ENCODE results near the gene SPC25.
"Not testable (repeated sequence)": the region's sequence is repeated elsewhere in the genome, so short reads cannot be mapped to it uniquely, and the experiment has no call there.

The SPC25 gene, protein sequence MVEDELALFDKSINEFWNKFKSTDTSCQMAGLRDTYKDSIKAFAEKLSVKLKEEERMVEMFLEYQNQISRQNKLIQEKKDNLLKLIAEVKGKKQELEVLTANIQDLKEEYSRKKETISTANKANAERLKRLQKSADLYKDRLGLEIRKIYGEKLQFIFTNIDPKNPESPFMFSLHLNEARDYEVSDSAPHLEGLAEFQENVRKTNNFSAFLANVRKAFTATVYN

DNA sequence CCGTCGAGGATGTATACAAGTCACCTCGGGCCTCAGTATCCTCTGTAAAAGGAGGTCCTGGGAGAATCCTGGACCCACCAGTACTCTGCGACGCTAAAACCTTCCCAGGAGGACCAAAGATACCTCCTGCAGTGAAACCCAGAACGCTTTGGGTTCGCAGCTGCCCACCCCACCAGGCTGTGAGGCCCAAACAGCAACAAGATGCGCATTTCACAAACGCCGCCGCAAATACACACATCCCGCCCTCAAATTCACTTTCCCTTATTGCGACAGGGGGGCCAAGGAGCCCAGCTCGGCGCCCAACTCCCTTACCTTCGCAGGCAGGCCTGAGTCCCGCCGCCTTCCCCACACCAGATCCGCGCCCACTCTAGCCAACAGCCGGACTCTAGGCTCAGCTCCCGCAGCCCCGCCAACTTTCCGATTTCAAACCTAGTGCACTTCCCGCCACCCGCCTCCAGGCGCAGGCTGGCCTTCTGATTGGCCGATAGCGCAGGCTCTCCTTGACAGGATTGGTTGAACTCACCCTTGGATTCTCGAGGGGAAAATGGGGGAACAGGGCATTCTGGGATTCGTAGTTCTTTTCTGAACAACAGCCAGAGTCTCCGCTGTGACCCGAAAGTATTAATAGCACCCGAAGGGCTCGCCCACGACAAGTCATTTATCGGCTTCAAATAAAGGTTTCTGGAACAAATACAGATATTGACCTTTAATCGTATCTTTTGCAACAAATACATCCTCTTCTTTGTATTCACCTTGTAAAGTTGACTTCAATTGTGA is at the start of gene SPC25:
TSS of gene SPC25 (minus strand) at position 425 of the 777 bp plus-strand sequence. CDS start 911 bp downstream, outside the sequence.
- peak; percentile 96 for DNase-seq (ENCODE audit: low spot score)

DNA sequence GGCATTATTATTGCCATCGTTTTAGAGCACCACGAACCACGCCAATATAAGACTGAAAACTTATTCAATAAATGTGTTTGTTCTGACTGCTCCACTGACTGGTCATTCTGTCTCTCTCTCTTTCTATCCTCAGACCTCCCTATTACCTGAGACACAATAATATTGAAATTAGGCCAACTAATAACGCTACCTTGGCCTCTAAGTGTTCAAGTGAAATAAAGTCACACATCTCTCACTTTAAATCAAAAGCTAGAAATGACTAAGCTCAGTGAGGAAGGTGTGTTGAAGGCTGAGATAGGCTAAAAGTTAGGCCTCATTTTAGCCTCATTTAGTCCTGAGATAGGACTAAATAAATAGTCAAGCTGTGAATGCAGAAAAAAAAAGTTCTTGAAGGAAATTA is 49.7 kb upstream of the SPC25 start:
- DNase-seq (ENCODE audit: low spot score): no peak

DNA sequence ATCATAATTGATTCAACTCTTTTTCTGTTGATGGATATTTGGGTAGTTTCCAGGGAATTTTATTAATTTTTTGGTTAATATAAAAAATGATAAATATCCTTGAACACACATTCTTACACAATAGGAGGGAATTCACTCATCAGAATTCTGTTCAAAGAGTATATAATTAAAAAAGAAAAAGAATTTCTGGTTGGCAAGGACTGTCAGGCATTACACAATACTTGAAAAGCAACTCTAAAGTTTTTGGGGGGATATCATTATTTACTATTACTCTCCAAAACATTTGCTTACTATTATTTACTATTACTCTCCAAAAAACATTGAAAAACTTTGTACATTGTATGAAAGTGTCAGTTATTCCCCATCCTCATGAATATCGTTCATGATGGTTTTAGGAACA is 48.8 kb upstream of the SPC25 start:
- no peak for DNase-seq (ENCODE audit: low spot score)

- peak; percentile 57 for DNase-seq (ENCODE audit: low spot score)
Measured at GRCh38 chr2:168935810-168936581, 45.8 kb upstream of the SPC25 start.

DNA sequence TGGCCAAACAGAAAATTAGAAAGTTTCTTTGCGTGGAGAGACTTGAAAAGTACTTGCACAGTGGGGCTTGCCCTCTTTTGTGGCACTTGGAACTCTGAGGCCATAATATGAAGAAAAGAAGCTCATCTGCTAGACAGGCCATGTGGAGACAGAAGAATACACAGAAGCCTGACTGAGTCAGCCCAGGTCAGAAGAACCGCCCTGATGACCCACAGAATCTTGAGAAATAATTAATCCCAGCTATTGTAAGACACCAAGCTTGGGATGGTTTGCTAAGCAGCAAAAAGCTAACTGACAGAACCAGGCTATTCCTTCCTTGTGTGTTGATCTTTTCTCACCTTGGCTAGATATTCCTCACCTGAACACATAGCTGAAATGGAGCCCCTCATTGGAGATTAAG is 44.6 kb upstream of the SPC25 start:
- DNase-seq (ENCODE audit: low spot score): peak; percentile 13

GRCh38 chr2:168932174-168932573 is 41.9 kb upstream of the SPC25 start:
- not testable (repeated sequence) for DNase-seq (ENCODE audit: low spot score)

GRCh38 chr2:168930242-168930641 is 40.0 kb upstream of the SPC25 start:
- no peak for DNase-seq (ENCODE audit: low spot score)

DNA sequence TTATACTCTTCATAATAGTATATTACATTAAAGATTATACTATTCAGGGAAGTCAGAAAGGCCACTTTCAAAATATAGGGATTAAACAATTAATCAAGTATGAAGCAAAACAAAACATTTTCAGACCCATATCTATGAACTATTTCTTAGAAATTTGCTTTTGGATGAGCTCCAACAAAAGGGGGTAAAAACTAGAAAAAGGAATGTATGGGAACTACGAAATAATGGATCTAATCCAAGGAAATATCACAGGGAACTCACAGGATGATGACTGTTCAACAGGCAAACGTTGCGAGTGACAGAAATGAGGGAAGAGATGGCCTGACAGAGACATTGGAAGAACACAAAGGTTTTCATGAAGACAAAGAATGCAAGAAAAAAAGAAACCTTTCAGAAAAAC is 38.8 kb upstream of the SPC25 start:
- DNase-seq (ENCODE audit: low spot score): no peak

DNA sequence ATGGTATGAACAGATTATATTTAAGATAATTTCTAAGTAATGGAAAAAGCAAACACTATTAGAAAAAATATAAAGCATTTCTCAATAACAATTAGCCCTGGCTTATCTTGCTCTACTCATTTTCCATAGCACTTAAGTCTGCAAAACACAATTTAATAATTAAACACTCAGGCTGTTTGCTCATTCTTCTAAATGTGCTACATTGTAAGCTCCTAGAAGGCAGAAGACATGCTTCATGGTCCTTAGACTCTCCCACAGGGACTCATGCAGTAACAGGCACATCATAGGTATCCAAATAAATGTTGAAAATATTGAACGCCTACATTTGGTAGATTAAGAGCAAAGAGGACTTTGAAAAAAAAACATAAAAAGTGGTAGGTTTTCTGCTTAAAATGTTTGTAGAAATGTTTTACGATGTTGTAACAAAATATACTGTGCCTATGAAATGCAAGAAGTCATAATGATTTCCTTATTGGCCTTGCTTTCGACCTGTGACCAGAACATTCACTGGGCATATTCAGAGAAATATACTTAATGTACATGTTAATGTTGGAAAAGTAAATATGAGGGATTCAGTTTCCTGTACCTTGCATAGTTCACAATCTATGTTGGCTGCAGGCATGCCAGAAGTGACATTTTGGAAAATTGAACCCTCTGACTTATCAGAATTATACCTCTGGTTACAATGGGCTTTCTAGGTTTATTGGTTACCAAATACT is 38.0 kb upstream of the SPC25 start:
- DNase-seq (ENCODE audit: low spot score): no peak

DNA sequence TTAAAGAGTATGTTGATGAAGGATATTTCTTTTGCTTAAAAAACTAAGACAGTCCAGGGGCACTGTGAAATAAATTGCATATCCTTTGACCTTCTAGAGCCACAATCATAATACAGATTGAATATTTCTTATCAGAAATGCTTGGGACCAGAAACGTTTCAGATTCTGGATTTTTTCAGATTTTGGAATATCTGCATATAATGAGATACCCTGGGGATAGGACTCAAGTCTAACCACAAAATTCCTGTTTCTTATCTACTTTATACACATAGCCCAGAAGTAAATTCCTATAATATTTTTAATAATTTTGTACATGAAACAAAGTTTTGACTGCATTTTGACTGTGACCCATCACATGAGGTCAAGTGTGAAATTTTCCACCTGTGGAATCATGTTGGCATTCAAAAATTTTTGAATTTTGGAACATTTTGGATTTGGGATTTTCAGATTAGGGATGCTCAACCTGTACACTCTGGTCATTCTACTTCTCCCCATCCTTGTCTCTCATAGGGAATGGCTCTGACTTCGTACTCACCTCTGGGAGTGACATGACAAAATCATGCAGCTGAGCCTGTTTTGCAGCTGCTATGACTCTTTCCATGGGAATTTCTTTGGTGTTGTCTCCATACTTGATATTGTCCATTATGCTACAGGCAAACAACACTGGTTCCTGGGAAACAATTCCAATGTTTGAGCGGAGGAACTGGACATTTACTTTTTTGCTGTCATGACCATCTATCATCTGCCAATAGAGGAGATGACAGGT is 36.6 kb upstream of the SPC25 start:
- DNase-seq (ENCODE audit: low spot score): no peak

- peak; percentile 39 for DNase-seq (ENCODE audit: low spot score)
Measured at GRCh38 chr2:168920504-168921157, 30.4 kb upstream of the SPC25 start.

DNA sequence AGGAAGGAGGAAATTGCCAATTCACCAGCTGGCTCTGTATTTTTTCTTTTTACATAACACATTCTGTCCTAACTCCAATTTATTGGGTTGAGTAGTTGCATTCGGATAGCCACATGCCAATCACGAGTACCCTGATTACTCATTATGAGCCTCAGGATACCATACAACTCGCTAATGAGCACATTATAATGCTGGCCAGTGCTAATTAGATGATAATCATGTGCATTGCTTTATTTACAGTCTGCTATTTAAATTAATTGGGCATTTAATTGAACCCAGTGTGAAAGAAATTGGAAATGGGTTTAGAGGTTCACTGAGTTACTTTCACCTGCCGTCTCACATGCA is 26.1 kb upstream of the SPC25 start:
- DNase-seq (ENCODE audit: low spot score): no peak

- no peak for DNase-seq (ENCODE audit: low spot score)
Measured at GRCh38 chr2:168915441-168916330, 25.5 kb upstream of the SPC25 start.

DNA sequence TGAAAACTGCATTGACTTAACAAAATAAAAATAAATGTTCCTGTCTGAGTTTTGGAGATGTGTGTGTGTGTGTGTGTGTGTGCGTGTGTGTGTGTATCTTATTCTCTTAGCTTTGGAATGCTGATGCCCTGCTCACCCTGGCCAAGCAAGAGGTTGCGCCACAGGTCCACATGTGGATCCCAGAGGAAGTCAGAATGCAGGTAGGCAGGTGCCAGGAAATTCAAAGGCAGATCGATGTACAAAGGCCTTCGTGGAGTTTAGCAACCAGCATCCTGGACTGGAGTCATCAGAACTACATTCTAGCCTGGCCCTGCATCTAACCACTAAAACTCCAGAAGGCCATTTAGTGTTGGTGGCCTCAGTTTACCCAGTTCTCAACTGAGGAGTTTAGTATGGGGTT is 23.3 kb upstream of the SPC25 start:
- DNase-seq (ENCODE audit: low spot score): no peak

DNA sequence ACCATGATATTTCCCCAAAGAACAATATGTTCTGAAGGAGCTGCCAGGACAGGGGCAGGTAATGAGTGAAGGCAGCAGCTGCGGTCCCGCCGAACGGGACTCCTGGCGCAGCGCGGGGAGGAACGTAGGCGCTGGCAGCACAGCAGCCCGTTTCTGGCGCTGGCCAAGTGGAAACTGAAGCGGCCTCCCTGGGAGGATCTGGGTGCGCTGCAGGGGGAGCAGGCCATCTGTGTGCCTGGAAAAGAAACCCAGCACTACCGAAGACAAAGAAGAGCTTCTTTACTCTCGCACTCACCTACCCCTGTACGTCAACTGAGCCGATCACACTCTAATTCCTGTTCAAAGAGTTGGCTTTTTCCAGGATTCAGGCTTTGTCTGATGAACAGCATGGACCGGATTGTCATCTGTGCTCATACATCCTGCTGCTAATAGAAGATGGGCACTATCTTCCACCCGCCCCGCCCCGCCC is 22.7 kb upstream of the SPC25 start:
- DNase-seq (ENCODE audit: low spot score): peak; percentile 65

DNA sequence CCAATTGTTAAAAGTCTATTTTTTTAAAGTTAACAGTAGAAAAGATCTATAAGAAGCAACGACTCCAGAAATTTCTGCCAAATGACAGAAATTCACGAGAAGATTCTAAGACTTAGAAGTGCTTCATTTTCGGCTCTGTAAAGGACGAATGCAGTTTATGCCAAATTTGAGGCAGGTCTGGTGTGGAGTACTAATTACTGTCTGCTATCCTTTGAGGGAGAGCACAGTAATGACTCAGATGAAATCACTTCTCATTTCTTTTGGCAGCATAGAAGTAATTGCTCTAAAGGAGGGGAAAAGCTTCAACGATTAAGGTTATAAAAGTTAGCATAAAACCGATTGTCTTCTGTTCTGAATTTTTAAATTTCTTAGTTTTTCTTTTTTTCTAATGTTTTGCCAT is 22.2 kb upstream of the SPC25 start:
- DNase-seq (ENCODE audit: low spot score): no peak

GRCh38 chr2:168910330-168910729 is 20.1 kb upstream of the SPC25 start:
- DNase-seq (ENCODE audit: low spot score): no peak

DNA sequence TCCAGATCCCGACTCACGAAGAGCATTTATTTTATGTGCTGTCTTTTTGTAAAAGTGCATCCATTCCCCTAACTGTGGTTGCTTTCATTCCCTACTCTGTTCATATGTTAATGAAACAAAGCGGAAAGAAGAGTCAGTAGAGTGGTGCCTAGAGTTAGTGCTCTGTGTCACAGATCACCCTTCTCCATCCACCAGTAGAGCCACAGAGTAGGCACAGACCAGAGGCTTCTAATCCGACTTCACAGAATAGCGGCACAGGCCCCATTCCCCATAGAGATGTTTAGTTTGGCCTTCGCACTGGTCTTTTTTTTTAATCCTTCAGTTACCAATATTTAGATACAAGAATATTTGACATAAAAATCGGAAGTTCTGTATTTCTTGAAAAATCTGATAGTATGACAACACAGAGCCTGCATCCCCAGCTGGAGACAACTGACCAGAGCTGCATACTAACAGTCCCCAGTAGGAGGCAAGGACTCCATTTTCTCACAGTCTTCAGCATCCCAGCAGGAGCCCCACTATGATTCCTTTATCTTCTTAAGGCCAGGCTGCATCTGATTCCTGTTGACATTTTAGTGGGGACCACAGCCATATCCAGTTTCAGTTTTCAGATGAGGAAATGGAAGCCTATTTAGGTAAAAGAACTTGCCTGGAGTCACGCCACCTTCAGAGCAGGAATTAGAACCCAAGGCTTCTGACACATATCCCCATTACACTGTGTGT is 17.9 kb upstream of the SPC25 start:
- no peak for DNase-seq (ENCODE audit: low spot score)

GRCh38 chr2:168904358-168904757 is 14.1 kb upstream of the SPC25 start:
- DNase-seq (ENCODE audit: low spot score): no peak

Measured in GM03348 (cell line).